HepG2 (cell line): ENCODE results near the gene CLDN16. TPM values are rescaled to one million over a fixed set of nuclear protein-coding genes. Genes with fewer than 3 reads are reported as not detected.

Experiments used
- ATAC-seq: fragments of 200-7000 bp; cut with Tn5 transposase; 3 replicates; pipeline ENCODE4 v1.9.1; 2020; ENCODE audit warnings: mild to moderate bottlenecking, moderate library complexity
- BruUV-seq: library from RNA; stranded (reverse); fragments of 400-500 nt; replicated peaks from 2 replicates; lab custom pipeline; 2021; lab: Mats Ljungman, UMichigan
- CTCF ChIA-PET: fragments of 300-600 bp; formaldehyde crosslinking; extraction: SDS; loops from one replicate; lab custom pipeline; 2021; ENCODE audit warnings: low total read pairs, inconsistent platforms, low intra/inter-chr PET ratio; lab: Yijun Ruan, JAX
- POLR2A ChIA-PET: fragments of 350-600 bp; sonication (Branson Sonifier 250); formaldehyde crosslinking; loops from one replicate; lab custom pipeline; 2020; ENCODE audit warnings: antibody characterized with exemption, inconsistent platforms; lab: Yijun Ruan, JAX
- DNase-seq: peaks from one replicate; pipeline ENCODE4 v3.0.0-alpha.2; 2015; ENCODE audit warnings: low spot score
- FAIRE-seq: peaks from 3 replicates; lab custom pipeline; 2011; peaks lifted over from hg19 to GRCh38; lab: Jason Lieb, UNC
- H2AFZ ChIP-seq: one replicate; pipeline ENCODE4 v1.6.1; 2011; ENCODE audit warnings: low read length, inconsistent platforms
- H3K27ac ChIP-seq: fragments of 300-600 bp; 3 replicates; pipeline ENCODE4 v1.8.0; 2011; ENCODE audit warnings: mixed run types, mild to moderate bottlenecking, mixed read lengths, low read length, inconsistent platforms; ENCODE audit not compliant: insufficient read depth; ENCODE audit errors: extremely low read length
- H3K27me3 ChIP-seq, 2 experiments: fragments of 200-600 bp in 1 of 2; 2 replicates in 1 of 2; 3 replicates in 1 of 2; pipeline versions ENCODE4 v1.6.0 to v1.8.0; 2011; ENCODE audit warnings: low read length in 2 of 2, mild to moderate bottlenecking in 2 of 2, moderate library complexity in 2 of 2, inconsistent platforms in 1 of 2; ENCODE audit not compliant: insufficient read depth in 2 of 2, control insufficient read depth in 1 of 2
- H3K36me3 ChIP-seq, 2 experiments: fragments of 200-600 bp in 1 of 2; replicated peaks in 1 of 2; 2 replicates in 1 of 2; 3 replicates in 1 of 2; pipeline versions ENCODE4 v1.5.1 to v1.8.0; 2011; ENCODE audit warnings: low read length in 2 of 2, inconsistent platforms in 1 of 2; ENCODE audit not compliant: insufficient read depth in 2 of 2, control insufficient read depth in 1 of 2
- H3K4me1 ChIP-seq: 2 replicates; pipeline ENCODE4 v1.5.1; 2012; ENCODE audit warnings: low read length, inconsistent platforms; ENCODE audit not compliant: insufficient read depth
- H3K4me2 ChIP-seq: 2 replicates; pipeline ENCODE4 v1.6.0; 2011; ENCODE audit warnings: low read depth, low read length, inconsistent platforms
- H3K4me3 ChIP-seq, 3 experiments: fragments of 200-600 bp in 1 of 3; sonication (generic), shearing (Covaris generic) in 1 of 3; replicated peaks in 1 of 3; 2 replicates each; pipeline ENCODE4 v1.5.1; 2011 to 2016; ENCODE audit warnings: low read length in 3 of 3, inconsistent platforms in 2 of 3, low read depth in 2 of 3, mild to moderate bottlenecking in 2 of 3, control low read depth in 1 of 3, mixed read lengths in 1 of 3; ENCODE audit not compliant: insufficient read depth in 1 of 3
- H3K79me2 ChIP-seq: one replicate; pipeline ENCODE4 v1.6.1; 2011; ENCODE audit warnings: low read length, inconsistent platforms; ENCODE audit not compliant: insufficient read depth
- H3K9ac ChIP-seq: 2 replicates; pipeline ENCODE4 v1.6.0; 2011; ENCODE audit warnings: mild to moderate bottlenecking, low read depth, low read length, inconsistent platforms; ENCODE audit not compliant: insufficient read depth
- H3K9me3 ChIP-seq: 2 replicates; pipeline ENCODE4 v1.5.1; 2012; ENCODE audit warnings: mild to moderate bottlenecking, low read length
- H4K20me1 ChIP-seq: 2 replicates; pipeline ENCODE4 v1.6.0; 2011; ENCODE audit warnings: inconsistent platforms, mild to moderate bottlenecking, low read length, moderate library complexity; ENCODE audit not compliant: insufficient read depth
- ZSCAN20 ChIP-seq: sonication (generic); formaldehyde crosslinking; IDR thresholded peaks from 2 replicates; pipeline ENCODE4 v1.4.0; 2020; ENCODE audit warnings: missing genetic modification reagents, mild to moderate bottlenecking, borderline replicate concordance
- WGBS: methylation state at CpG from one replicate; pipeline ENCODE4 v1.1.6; 2017; ENCODE audit warnings: low lambda C conversion rate; 5-methylcytosine and 5-hydroxymethylcytosine counted together
- in situ Hi-C: cut with HindIII; loops from 2 replicates; pipeline ENCODE4 v1.10.0; 2017; ENCODE audit warnings: low pct_unique_long_range_greater_than_20kb; ENCODE audit not compliant: extremely low pct_ligation_motif_present
- intact Hi-C: fragments of 100-400 bp; cut with micrococcal nuclease; formaldehyde crosslinking; loops from one replicate; pipeline ENCODE4 v1.10.0; 2022; ENCODE audit not compliant: unreplicated experiment
- polyA plus RNA-seq, 8 experiments: library from polyadenylated mRNA; depleted of rRNA in 3 of 8; stranded (reverse) in 7 of 8; unstranded in 1 of 8; fragments of >200 nt; fragmentation: Illumina TruSeq in 4 of 8; extraction: Trizol in 4 of 8; gene quantifications; 2 replicates each; pipeline versions ENCODE4 v1.2.1 to v1.2.3, GENCODE V29; 2011 to 2016; ENCODE audit warnings: low read depth in 4 of 8, missing spikeins in 1 of 8, mixed read lengths in 1 of 8; ENCODE audit not compliant: insufficient read depth in 1 of 8
- total RNA-seq, 5 experiments: library from RNA; depleted of rRNA; stranded (reverse); fragments of >200 nt; fragmentation: Illumina TruSeq; extraction: Trizol; gene quantifications; 2 replicates each; pipeline ENCODE4 v1.2.3, GENCODE V29; 2016; ENCODE audit warnings: low read depth in 1 of 5
- TF ChIP-seq, protein P1 (sequence below): IDR thresholded peaks from 2 replicates; pipeline ENCODE4 v1.6.1; 2016; ENCODE audit warnings: low read depth

The CLDN16 gene
- total and polyA plus RNA-seq, 2 of the 13 experiments (the other 11 are each of a cell fraction or from before 2014, with no cell fraction given): 0.13 to 0.24 TPM

DNA sequence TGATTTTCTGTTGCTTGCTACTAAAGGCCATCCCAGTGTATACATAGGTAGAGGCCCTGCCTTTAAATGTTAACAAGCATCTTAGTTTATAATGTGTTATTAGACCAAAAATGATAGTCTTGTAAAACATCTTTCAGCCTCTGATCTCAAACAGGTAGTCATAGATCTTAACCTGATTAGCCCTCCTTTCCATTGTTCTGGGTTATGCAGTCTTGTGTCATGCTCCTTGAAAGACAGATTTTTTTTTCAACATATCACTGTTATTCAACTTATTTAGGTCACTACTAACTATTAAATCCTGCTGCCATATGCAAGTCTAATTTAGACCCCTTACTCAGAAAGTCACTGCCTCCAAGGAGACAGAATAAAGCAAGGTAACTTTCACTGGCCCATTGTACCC, 19.1 kb upstream of the CLDN16 start:
- Histone ChIP-seq H3K4me2 (no peak overlapping the region), H3K27me3 (no peaks in the 10 kb centered on the region; a peak in 1 of 5 replicates), H3K27ac (no peak overlapping the region), H3K9ac (no peak overlapping the region), H3K4me3 (no peak overlapping the region), H3K9me3 (no peaks in the 10 kb centered on the region), H3K79me2 (no peaks in the 10 kb centered on the region), H3K4me1 (peaks cover 14% of the 10 kb centered on the region), H2AFZ (no peak overlapping the region), H3K36me3 (no peaks in the 10 kb centered on the region), H4K20me1 (no peaks in the 10 kb centered on the region)
- intact Hi-C loops: no loop called here
- DNase-seq: no peak
- ChIA-PET POLR2A (no interaction called here), CTCF (no interaction called here)
- no TSS peak for BruUV-seq
- in situ Hi-C loops: no loop called here
- FAIRE-seq: no peak
- TF ChIP-seq, protein P1, sequence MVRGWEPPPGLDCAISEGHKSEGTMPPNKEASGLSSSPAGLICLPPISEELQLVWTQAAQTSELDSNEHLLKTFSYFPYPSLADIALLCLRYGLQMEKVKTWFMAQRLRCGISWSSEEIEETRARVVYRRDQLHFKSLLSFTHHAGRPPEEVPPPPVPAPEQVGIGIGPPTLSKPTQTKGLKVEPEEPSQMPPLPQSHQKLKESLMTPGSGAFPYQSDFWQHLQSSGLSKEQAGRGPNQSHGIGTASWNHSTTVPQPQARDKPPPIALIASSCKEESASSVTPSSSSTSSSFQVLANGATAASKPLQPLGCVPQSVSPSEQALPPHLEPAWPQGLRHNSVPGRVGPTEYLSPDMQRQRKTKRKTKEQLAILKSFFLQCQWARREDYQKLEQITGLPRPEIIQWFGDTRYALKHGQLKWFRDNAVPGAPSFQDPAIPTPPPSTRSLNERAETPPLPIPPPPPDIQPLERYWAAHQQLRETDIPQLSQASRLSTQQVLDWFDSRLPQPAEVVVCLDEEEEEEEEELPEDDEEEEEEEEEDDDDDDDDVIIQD (CRISPR knock-in tag): no peak
- ATAC-seq: no peak

DNA sequence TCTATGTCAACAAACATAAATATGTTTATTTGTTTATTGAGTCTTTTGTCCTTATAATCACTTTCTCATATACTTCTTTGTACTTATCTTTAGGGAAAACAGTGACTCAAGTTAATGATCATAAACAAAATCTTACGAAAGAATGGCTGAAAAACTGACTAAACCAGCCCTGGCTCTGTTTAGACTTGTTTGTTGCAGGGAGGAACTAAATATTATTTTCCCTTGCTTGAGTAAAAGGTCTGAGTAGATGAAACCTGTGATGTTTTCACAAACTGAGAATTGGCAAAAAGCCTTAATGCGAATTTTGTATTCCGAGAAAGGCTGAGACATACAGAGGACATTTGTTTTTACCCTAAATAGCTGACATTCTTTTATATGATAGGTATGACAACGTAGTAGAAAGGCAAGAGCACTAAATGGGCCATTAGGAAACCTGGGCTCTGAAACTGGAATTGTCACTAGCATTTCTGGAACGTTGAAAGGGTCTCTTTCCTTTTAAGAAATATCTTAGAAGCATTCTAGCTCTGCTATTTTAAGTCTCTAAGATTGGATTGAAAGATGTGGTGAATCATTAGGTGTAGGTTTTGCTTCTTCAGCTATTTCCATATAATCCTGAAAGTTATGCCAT, 18.2 kb upstream of the CLDN16 start:
- Histone ChIP-seq H3K4me2 (no peak overlapping the region), H3K9me3 (no peaks in the 10 kb centered on the region), H4K20me1 (no peaks in the 10 kb centered on the region), H3K4me1 (peaks cover 23% of the 10 kb centered on the region), H2AFZ (no peak overlapping the region), H3K27ac (no peak overlapping the region), H3K9ac (no peak overlapping the region), H3K79me2 (no peaks in the 10 kb centered on the region), H3K36me3 (no peaks in the 10 kb centered on the region), H3K27me3 (no peaks in the 10 kb centered on the region), H3K4me3 (no peak overlapping the region)
- POLR2A ChIA-PET: no interaction called here
- DNase-seq (no peak), FAIRE-seq (no peak), ATAC-seq (no peak)
- no peak for TF ChIP-seq ZSCAN20 (CRISPR knock-in tag)
- CTCF ChIA-PET: no interaction called here
- WGBS: 41% methylated on average over 5 of the region's 5 CpGs
- no TSS peak for BruUV-seq
- in situ Hi-C loops: no loop called here
- intact Hi-C loops: no loop called here
